Epithelial cell of prostate (primary cell): Measurements from ENCODE around the gene ABCB8.
A peak's percentile ranks its signal among the peaks of the same experiment; 100 is the strongest.
"Not testable (repeated sequence)": the region's sequence is repeated elsewhere in the genome, so short reads cannot be mapped to it uniquely, and the experiment has no call there.

Experiments
- DNase-seq: peaks from one replicate; pipeline ENCODE4 v3.0.0-alpha.2; 2011; ENCODE audit warnings: low read depth, low spot score
- H3K27ac ChIP-seq: fragments of 450-650 bp; 2 replicates; pipeline ENCODE4 v1.5.1; 2017; ENCODE audit warnings: mild to moderate bottlenecking

Gene ABCB8

GRCh38 chr7:151032936-151033863 lies 5.0 kb downstream of the ABCB8 start:
- H3K27ac ChIP-seq: no peak overlapping the region
- DNase-seq: no peak

- no peak overlapping the region for H3K27ac ChIP-seq
- no peak for DNase-seq
These were observed 5.6 kb downstream of the ABCB8 start for GRCh38 chr7:151033864-151034249.

- no peak overlapping the region for H3K27ac ChIP-seq
- no peak for DNase-seq
These were observed 6.2 kb downstream of the ABCB8 start for GRCh38 chr7:151034312-151035025.

GRCh38 chr7:151035026-151035717 lies 6.9 kb downstream of the ABCB8 start:
- DNase-seq: no peak

GRCh38 chr7:151035902-151036301 lies 7.7 kb downstream of the ABCB8 start:
- H3K27ac ChIP-seq: no peak overlapping the region
- no peak for DNase-seq

More at GRCh38 chr7:151035026-151035717, 6.9 kb downstream of the ABCB8 start:
- no peak overlapping the region for H3K27ac ChIP-seq

- H3K27ac ChIP-seq: peak overlapping the region; percentile 6
- no peak for DNase-seq
These were observed 10.9 kb downstream of the ABCB8 start for GRCh38 chr7:151038951-151039849.

- no peak for DNase-seq
- no peak overlapping the region for H3K27ac ChIP-seq
These were observed 11.7 kb downstream of the ABCB8 start for GRCh38 chr7:151039850-151040548.

GRCh38 chr7:151040616-151041375 lies 12.5 kb downstream of the ABCB8 start:
- DNase-seq: no peak
- no peak overlapping the region for H3K27ac ChIP-seq

GRCh38 chr7:151043449-151043848 lies 15.2 kb downstream of the ABCB8 start:
- DNase-seq, H3K27ac ChIP-seq: not testable (repeated sequence)

- no peak overlapping the region for H3K27ac ChIP-seq
- no peak for DNase-seq
These were observed 15.7 kb downstream of the ABCB8 start for GRCh38 chr7:151043959-151044358.

GRCh38 chr7:151045262-151045661 lies 17.0 kb downstream of the ABCB8 start:
- H3K27ac ChIP-seq: no peak overlapping the region
- DNase-seq: no peak

- DNase-seq: no peak
- no peak overlapping the region for H3K27ac ChIP-seq
These were observed 17.7 kb downstream of the ABCB8 start for GRCh38 chr7:151045967-151046366.

- no peak for DNase-seq
- H3K27ac ChIP-seq: no peak overlapping the region
These were observed 18.6 kb downstream of the ABCB8 start for GRCh38 chr7:151046603-151047573.

GRCh38 chr7:151047976-151048815 lies 19.9 kb downstream of the ABCB8 start, which contains the start of gene ASIC3:
ASIC3 (plus strand) TSS chr7:151048531; CDS start chr7:151048886, 355 bp downstream.
- no peak for DNase-seq
- H3K27ac ChIP-seq: no peak within 1 kb of the TSS

- no peak for DNase-seq
These were observed 20.7 kb downstream of the ABCB8 start for GRCh38 chr7:151048911-151049463.

GRCh38 chr7:151051108-151051507 lies 22.9 kb downstream of the ABCB8 start:
- no peak for DNase-seq
- H3K27ac ChIP-seq: no peak overlapping the region

More at GRCh38 chr7:151048911-151049463, 20.7 kb downstream of the ABCB8 start:
- no peak overlapping the region for H3K27ac ChIP-seq
